AG20443 (cell line): ENCODE measurements around the gene GALT.

Source experiments
- DNase-seq: peaks from one replicate; pipeline ENCODE4 v3.0.0; 2012; ENCODE audit warnings: low spot score, mixed read lengths

GALT gene

DNA sequence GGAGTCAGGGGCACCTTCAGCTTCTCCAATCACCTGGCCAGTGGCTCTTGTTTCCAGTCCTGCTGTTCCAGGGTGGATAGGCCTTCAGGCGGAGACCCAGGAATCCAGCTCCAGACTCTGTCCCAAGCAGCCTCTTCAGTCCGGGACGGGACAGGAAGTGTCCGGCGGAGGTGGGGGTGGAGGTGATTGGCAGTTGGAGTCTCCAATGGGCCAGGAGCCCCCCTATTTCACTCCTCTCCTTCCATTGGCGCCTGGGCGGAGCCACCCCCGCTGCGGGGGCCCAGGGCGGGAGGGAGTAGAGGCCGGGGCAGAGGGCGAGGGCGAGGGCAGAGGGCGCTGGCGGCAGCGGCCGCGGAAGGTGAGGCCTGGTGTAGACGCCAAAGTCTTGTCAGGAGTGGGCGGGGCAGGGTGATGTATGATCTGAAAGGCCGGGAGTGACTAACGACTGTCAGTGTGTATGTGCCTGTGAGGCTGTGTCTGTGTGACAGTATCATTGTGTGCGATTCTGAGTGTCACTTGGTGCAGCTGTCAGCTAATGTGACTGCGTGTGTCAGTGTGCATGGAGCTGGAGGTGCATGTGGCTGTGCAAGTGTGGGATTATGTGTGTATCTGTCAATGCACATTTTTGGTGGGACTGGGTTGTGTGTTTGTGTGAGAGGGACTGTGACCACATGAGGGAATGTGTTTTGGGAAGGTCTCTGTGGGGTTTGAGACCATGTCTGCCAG is 5.6 kb downstream of the GALT start, which contains the start of gene IL11RA:
Gene IL11RA, plus strand, starts transcription at position 310 of the 726 bp plus-strand sequence. CDS start 3,033 bp downstream, outside the sequence.
- DNase-seq, result peak; percentile 95

DNA sequence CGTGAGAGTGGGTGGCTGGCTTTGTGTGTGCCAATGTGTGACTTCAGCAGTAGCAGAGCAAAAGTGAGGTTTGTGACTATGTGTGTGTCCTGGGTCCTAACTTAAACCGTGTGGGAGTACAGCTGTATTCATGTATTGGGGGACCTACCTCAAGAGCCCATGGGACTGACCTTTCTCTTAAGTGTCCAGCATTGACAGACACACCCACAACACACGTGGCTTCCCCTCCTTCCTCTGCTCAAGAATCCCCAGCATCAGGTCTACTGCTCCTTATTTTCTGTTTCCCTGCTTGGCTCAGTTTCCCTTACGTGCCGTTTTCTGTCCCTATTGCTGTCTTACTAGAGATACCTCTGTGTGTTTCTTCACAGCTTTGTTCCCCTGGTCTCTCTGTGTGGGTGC is 6.1 kb downstream of the GALT start:
- no peak for DNase-seq

DNA sequence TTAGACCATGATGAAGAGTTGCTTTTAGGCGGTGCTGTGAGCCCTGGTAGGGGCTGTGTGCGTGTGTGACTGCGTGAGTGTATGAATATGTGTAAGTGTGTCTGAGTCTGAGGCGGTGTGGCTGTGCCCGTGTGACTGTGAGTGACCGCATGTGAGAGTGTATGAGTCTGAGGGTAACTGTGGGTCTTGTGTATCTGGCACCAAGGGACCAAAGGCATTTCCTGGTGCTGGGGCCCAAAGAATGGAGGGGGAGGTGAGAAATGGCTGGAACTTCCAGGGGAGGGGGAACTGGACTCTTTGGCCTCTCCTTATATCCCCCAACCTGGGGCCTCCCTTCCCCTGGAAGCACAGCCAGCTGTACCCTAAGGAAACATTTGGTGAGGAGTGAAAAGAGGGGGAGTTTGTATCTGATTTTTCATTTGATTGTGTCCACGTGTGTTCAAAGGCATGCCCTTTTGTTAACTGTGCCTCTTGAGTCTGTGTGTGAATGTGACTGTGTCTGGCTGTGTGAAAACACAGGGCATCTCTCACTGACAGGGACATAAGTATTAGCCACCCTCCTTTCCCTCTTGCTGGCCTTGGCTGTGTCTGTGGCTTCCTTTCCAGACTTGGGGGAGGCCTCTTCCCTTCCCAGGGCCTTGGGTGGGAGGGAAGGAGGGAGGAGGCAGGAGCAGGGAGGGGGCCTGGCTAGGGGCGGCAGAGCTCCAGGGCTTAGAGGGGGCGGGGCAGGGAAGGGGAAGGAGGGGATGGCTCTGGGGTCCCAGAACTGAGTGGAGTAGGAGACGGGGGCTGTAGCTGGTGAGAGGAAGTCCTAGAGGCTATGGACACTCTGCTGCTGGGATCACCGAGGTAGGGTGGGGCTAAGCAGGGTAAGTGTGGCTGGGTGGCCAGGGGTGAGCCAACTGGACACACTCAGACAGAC is 6.9 kb downstream of the GALT start:
- DNase-seq, result peak; percentile 61

DNA sequence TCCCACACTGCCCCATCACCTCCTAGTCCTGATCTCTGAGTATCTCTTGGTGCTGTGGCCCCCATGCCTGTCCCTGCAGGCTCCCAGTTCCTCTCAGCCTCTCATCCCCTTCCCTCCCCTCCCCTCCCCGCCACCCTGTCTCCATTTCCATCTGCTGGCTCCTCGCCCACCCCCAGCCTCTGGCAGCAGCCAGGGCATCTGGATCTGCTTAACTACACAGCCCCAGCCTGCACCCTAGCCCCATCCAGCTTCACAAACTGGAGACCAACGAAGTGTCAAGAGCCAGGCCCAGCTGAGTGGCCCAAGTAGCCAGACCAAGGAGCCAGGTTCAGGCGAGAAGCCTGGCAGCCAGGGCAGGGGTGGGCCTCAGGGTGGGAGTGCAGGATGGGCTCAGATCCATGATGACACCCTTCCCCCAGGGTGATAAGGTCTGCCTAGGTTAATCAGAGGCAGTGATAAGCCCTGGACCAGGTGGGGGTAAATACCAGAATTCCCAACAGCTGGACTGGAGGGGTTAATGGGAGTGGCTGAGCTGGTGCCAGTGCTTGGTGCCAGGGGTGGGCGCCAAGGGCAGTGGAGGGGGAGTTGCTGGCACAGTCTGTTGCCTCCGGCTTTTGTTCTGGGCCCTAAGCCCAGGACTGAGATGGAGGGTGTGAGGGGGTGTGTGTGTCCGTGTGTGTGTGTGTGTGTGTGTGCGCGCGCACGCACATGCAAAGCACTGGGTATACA is 8.0 kb downstream of the GALT start:
- peak; percentile 77 for DNase-seq

DNA sequence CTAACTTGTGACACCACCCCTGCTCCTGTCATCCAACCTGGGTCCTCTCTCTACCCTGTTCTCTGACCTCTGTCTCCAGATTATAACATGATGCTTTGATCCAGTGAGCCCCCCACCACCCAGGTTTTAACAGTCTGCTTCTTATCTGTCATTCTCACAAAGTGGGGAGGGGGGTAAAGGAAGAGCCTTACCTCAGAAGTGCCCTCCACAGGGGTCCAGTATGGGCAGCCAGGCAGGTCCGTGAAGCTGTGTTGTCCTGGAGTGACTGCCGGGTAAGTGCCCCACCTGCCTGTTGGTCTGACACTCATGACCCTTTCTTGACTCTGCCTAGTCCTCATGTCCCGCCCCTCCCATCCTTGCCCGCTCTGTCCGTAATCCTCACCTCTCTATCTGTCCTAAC is 8.9 kb downstream of the GALT start:
- DNase-seq, result no peak

DNA sequence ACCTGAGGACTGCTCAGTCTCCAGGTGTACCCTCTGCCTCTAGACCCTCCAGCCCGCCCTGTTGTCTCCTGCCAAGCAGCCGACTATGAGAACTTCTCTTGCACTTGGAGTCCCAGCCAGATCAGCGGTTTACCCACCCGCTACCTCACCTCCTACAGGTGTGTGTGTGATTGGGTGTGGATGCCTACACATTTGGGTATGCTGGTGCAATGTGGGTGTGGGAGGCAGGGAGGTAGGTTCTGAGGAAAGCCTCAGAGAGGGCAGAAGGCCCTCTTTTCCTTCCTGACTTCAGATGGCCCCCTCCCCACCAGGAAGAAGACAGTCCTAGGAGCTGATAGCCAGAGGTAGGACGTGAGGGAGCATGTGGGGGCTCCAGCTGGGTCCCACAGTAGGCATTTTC is 10.5 kb downstream of the GALT start:
- no peak for DNase-seq

DNA sequence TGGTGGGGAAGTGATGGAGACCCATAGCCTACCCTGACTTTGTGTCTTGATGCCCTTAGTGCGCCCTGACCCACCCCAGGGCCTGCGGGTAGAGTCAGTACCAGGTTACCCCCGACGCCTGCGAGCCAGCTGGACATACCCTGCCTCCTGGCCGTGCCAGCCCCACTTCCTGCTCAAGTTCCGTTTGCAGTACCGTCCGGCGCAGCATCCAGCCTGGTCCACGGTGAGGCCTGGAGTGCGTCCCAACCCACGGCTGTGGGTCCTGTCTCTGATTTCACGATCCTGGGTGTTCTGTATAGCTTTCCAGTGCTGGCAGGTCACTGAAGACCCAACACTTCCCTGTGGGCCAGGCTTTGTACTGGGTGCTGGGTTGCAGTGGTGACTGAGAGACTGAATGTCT is 12.0 kb downstream of the GALT start:
- no peak for DNase-seq

DNA sequence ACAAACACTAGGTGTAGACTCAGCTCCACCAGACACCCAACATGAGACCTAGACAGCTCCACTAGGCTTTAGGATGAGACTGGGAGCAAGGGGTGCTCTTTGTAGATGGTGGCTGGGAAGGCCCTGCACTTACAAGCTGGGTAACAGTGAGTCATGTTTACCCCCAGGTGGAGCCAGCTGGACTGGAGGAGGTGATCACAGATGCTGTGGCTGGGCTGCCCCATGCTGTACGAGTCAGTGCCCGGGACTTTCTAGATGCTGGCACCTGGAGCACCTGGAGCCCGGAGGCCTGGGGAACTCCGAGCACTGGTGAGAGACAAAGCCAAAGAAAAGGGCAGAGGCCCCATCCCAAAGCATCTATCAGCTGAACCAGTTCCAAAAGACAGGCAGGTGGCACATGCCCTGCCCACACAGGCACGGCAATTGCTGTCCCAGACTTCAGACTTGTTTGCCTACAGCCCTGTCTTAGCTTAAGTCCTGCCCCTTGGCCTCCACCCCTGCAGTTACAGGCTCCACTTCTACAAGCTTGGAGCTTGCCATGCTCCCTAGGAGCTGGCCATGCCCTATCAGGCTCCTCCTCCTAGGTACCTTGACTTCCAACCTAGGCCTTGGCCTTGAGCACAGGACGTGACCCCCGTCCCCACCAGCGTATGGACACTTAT is 13.2 kb downstream of the GALT start:
- no peak for DNase-seq

DNA sequence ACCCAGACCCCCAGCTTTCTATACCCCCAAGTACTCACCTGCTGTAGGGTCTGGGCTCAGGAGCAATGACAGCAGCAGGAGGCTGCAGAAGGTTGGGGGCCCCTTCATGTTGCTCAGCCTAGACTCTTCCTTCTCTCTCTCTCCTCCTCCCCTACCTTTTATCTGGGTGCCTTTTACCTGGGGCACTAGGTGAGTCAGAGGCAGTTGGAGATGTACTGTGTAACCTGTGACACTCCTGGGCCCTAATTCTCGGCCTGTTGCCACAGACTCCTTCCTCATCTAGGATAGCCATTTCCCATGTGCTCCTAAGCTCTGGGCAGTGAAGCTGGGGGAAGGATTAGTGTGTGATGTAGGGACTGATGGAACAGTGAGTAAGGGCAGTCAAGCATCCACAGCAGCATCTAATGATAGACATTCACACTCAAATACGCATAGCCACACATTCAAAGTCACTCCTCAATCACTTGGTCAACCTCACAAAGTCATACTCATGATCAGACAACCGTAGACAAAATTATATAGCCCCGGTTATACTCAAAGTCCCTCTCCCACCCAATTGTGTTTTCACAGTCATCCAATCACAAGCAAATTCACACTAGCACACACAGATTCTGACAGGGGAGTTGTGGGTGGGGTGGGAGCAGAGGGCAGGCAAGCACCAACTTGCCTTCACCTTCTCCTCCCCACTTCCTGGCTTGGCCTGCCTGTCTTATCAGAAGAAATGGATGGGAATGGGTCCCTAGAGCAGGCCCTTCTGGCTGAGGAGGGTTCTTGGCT is 16.2 kb downstream of the GALT start, which contains the start of gene CCL27:
Gene CCL27, minus strand, starts transcription at position 132 of the 777 bp plus-strand sequence. Its CDS starts 24 bp downstream, at position 108.
- DNase-seq, result no peak

DNA sequence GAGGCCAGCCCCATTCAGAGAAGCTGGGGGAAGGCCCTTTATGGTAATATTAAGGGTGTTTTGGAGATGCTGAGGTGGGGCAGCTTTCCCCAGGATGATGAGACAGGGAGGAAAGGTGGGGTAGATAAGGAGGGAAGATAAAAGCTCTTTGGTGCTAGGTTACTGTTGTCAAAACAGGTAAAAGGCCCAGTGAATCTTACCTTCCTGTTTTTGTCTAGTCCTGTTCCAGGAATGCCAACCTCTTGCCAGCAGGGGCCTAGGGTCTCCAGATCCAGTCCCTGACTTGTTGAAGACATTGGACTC is 16.8 kb downstream of the GALT start:
- no peak for DNase-seq

DNA sequence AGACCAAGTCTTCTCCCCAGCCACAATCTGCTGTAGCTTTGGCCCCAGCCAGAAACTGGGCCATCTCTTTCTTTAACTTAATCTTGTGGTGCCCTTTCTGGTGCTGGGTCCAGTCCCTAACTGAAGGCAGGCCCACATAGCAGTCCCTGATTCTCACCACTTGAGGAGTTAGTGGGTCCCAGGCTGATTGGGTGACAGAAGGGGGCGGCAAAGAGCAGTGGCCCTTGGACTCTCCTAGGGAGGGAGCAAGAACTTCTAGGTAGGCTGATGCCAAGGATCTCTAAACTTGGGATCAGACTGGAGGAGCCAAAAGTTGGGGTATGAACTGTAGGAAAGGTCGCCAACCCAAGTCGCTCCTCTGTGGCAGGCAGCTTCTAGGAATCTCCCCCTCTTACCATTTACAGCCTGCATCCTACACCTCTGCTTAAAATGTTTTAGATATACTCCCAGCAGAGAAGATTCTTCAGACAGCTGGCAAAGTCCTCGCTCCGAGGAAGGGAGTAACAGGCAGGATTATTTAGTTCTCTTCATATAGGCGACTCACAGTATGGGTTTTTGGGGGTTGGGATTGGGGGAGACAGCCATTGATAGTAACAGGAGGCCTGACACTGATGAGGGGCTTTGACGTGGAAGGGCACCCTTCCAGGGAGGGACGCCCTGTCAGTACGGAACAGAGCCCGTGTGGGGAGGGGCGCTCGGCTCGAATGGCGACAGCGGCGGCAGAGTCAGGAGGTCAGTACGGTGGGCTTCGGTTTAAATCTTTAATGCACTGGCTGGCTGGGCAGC is 18.0 kb downstream of the GALT start:
- DNase-seq, result peak; percentile 84

DNA sequence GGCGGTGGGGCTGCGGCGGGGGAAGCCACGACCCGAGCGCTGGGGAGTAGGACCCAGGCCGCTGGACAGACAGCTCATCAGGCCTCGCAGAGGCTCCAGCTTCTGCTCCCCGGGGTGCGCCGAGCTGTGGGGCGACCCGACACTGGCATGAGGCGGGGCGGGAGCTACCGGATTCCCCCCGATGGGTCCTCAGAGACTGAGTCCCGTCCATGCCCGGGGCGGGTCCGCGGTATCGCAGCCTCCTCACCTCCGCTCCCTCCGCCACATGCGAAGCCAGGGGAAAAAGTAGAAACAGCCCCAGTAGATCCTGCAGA is 18.5 kb downstream of the GALT start:
- DNase-seq, result no peak

DNA sequence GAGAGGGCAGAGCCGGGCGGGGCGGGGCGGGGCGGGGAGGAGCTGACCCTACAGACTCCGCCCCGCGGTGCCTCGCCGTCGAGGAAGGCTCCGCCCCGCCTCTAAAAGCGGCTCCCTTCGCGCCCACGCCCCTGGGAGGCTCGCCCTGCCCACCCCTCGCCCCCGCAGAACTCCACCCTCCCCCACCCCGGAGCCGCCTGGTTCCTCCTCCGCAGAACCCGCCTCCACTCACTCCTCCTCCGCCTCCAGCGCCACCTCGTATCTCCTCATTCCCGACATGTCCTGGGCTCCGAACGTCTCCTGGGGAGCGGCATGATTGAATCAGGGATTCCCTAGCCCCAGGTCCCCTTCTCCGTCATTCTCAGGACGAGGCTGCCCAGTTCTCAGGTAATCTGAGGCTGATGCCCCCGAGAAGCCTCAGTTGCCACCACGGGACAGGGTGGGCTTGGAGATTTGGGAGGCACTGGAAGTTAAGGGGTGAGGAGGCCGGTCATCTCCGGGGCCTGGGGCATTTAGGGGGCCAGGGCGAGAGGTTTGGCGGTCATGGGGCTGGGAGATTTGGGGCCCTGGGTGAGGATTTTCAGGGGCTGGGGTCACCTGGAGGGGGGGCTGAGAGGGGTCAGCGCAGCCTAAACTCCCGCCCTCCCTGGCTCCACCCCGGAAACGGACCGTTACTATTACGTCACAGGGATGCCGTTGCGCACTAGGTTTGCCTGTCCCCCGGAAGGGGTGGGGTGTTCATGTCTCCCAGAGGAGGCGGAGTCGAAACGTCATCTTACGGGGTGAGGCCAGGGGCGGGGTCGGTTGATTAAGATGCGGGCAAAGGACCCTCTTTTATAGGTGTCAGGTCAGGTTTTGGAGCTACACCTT is 19.1 kb downstream of the GALT start:
- peak; percentile 97 for DNase-seq

DNA sequence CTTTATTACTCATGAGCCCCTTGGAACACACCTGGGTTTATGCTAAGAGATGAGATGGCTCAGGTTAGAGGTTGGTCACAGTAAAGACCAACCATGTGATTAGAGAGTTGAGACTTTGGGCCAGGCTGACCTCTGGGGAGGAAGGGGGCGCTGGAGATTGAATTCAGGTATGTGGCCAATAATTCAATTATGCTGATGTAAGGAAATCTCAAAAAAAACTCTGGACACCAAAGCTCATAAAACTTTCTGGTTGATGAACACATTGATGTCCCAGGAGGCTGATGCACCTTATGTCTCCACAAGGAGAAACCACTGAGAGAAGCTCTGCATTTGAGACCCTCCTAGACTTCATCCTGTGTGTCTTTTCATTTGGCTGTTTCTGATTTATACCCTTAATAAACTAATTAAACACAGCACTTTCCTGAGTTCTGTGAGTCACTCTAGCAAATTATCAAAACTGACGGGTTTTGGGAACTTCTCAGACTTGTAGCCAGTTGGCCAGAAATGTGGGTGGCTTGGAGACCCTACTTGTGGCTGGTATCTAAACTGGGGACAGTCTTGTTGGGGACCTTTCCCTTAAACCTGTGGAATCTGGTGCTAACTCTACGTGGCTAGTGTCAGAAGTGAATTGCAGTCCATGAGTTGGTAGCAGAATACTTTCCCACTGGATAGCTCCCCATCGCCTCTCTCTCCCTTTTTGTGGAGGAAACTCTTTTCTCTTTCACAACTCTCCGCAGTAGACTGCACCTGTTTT is 23.5 kb downstream of the GALT start:
- DNase-seq, result no peak

DNA sequence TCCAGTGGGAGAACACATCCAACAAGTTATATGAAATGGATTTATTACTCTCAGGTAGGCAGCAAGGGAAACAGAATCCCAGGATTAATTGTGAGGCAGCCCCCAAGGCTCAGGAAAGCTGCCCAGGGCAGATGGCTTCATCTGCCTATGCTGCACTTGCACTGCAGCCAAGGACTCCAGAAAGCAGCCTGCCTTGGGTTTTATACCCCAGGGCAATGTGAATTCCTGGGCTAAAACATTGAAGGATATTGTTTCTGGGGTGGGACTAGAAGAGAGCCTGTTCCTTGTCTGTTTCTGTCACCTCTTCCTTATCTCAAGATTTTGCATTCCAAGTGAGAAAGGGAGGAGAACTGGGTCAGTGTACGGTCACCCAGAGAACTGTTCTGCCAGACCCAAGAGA is 24.8 kb downstream of the GALT start:
- no peak for DNase-seq

DNA sequence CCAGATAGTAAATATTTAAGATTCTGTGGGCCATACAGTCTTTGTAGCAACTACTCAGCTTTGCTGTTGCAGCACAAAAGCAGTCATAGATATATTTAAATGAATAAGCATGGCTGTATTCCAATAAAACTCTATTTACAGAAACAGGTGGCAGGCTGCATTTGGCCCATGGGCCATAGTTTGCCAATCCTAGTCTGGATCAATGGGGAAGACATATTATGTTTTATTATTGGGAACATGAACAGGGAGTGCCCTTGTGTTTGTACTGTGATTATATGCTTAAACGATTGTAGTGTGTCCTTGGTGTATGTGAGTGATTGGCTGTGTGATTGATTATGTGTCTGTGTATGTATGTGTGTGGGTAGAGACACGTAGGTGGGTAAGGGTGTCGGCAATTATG is 28.0 kb downstream of the GALT start:
- DNase-seq, result no peak

DNA sequence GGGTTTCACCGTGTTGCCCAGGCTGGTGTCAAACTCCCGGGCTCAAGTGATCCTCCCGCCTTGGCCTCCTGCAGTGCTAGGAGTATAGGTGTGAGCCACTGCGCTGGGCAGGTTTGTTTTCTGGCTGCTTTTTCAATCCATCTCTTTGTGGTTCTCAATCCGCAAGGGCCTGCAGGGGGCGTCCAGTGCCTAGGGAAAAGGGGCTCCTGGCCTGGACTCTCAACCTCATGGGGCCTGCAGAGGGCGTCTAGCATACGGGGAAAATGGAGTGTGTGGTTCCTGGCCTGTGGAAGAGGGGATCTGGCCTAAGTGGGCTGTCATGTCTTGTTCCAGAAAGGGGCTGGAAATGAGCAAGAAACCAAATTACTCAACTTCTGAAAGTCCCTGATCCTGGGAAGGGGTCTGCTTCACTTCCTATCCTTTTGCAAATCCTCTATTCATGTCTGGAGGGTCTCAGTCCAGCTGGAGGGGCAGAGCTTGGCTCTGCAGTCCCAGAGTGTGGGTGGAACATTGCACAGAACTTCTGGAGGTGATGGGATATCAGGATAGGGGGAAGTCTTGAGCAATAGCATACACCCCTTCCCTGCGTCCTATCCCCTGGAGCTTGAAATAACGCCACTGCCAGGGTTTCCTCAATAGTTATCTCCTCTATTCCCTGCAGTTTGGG is 28.7 kb downstream of the GALT start:
- DNase-seq, result peak; percentile 81

DNA sequence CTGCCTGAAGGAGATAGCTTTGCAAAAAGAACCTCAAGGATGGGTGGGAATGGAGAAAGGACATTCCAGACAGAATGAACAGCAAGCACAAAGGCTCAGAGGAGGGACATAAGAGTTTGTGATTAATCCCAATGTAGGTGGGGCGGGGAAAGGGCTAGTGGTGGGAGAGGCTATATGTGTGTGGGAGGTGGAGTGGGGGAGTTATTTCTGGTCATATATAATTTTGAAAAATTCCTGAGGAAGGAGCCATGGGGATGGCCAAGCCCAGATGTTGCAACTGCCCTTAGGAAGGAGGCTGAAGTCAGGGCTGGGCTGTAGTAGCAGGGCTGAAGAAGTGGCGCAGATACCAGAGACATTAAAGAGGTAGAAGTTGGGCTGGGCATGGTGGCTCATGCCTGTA is 29.4 kb downstream of the GALT start:
- peak; percentile 33 for DNase-seq
